ENCODE results near the gene CD79B.

The CD79B gene

GRCh38 chr17:63931981-63932561, at the start of gene CD79B:
Gene CD79B (minus strand): TSS chr17:63932331. CDS start chr17:63932261, 70 bp downstream.
- H3K4me1 ChIP-seq (ENCODE audit: control insufficient read depth in 5 of 5, insufficient read depth in 5 of 5, low read length in 5 of 5), result peaks cover 0 to 34% (median 25%) of the 10 kb centered on the region in 5 donors
- no peak within 1 kb of the TSS for H3K27ac ChIP-seq (ENCODE audit: low read depth, low read length)
- H3K9ac ChIP-seq (ENCODE audit: low read length in 5 of 5), result no peak within 1 kb of the TSS
- H3K27me3 ChIP-seq (ENCODE audit: control insufficient read depth in 5 of 5, insufficient read depth in 4 of 5, low read length in 5 of 5), result peaks cover 0 to 4% (median 0%) of the 10 kb centered on the region in 5 donors
- H3K9me3 ChIP-seq (ENCODE audit: control insufficient read depth in 5 of 5, low read length in 5 of 5), result no peaks in the 10 kb centered on the region
- H3K36me3 ChIP-seq (ENCODE audit: control insufficient read depth in 5 of 5, insufficient read depth in 5 of 5, low read length in 5 of 5), result no peaks in the 10 kb centered on the region
- peak within 1 kb of the TSS in 2 of 5 donors; percentile 17 to 40 for H3K4me3 ChIP-seq (ENCODE audit: low read depth in 1 of 5, low read length in 5 of 5)

GRCh38 chr17:63978272-63979200, 46.4 kb upstream of the CD79B start:
- Histone ChIP-seq H3K27me3 (ENCODE audit: control insufficient read depth in 5 of 5, insufficient read depth in 4 of 5, low read length in 5 of 5) (peaks cover 0 to 15% (median 6%) of the 10 kb centered on the region in 5 donors), H3K9ac (ENCODE audit: low read length in 5 of 5) (no peak overlapping the region), H3K4me1 (ENCODE audit: control insufficient read depth in 5 of 5, insufficient read depth in 5 of 5, low read length in 5 of 5) (peaks cover 0 to 81% (median 22%) of the 10 kb centered on the region in 5 donors), H3K9me3 (ENCODE audit: control insufficient read depth in 5 of 5, low read length in 5 of 5) (peaks cover 0 to 5% (median 0%) of the 10 kb centered on the region in 5 donors), H3K4me3 (ENCODE audit: low read depth in 1 of 5, low read length in 5 of 5) (no peak overlapping the region), H3K36me3 (ENCODE audit: control insufficient read depth in 5 of 5, insufficient read depth in 5 of 5, low read length in 5 of 5) (no peaks in the 10 kb centered on the region), H3K27ac (ENCODE audit: low read depth, low read length) (peak overlapping the region; percentile 37)

- no peak overlapping the region for H3K4me3 ChIP-seq (ENCODE audit: low read depth in 1 of 5, low read length in 5 of 5)
- no peak overlapping the region for H3K27ac ChIP-seq (ENCODE audit: low read depth, low read length)
- H3K27me3 ChIP-seq (ENCODE audit: control insufficient read depth in 5 of 5, insufficient read depth in 4 of 5, low read length in 5 of 5), result peaks cover 0 to 15% (median 6%) of the 10 kb centered on the region in 5 donors
- no peak overlapping the region for H3K9ac ChIP-seq (ENCODE audit: low read length in 5 of 5)
- H3K9me3 ChIP-seq (ENCODE audit: control insufficient read depth in 5 of 5, low read length in 5 of 5), result peaks cover 0 to 2% (median 0%) of the 10 kb centered on the region in 5 donors
- peaks cover 0 to 71% (median 14%) of the 10 kb centered on the region in 5 donors for H3K4me1 ChIP-seq (ENCODE audit: control insufficient read depth in 5 of 5, insufficient read depth in 5 of 5, low read length in 5 of 5)
- H3K36me3 ChIP-seq (ENCODE audit: control insufficient read depth in 5 of 5, insufficient read depth in 5 of 5, low read length in 5 of 5), result no peaks in the 10 kb centered on the region
Measured at GRCh38 chr17:63976702-63977101, 44.6 kb upstream of the CD79B start.

GRCh38 chr17:63975541-63976092, 43.5 kb upstream of the CD79B start:
- no peak overlapping the region for H3K27ac ChIP-seq (ENCODE audit: low read depth, low read length)
- H3K4me3 ChIP-seq (ENCODE audit: low read depth in 1 of 5, low read length in 5 of 5), result no peak overlapping the region
- H3K9me3 ChIP-seq (ENCODE audit: control insufficient read depth in 5 of 5, low read length in 5 of 5), result no peaks in the 10 kb centered on the region
- H3K36me3 ChIP-seq (ENCODE audit: control insufficient read depth in 5 of 5, insufficient read depth in 5 of 5, low read length in 5 of 5), result no peaks in the 10 kb centered on the region
- no peak overlapping the region for H3K9ac ChIP-seq (ENCODE audit: low read length in 5 of 5)
- peaks cover 0 to 64% (median 11%) of the 10 kb centered on the region in 5 donors for H3K4me1 ChIP-seq (ENCODE audit: control insufficient read depth in 5 of 5, insufficient read depth in 5 of 5, low read length in 5 of 5)
- H3K27me3 ChIP-seq (ENCODE audit: control insufficient read depth in 5 of 5, insufficient read depth in 4 of 5, low read length in 5 of 5), result peaks cover 0 to 15% (median 6%) of the 10 kb centered on the region in 5 donors

GRCh38 chr17:63974594-63975192, 42.6 kb upstream of the CD79B start:
- no peak overlapping the region for H3K9ac ChIP-seq (ENCODE audit: low read length in 5 of 5)
- no peaks in the 10 kb centered on the region for H3K9me3 ChIP-seq (ENCODE audit: control insufficient read depth in 5 of 5, low read length in 5 of 5)
- H3K27me3 ChIP-seq (ENCODE audit: control insufficient read depth in 5 of 5, insufficient read depth in 4 of 5, low read length in 5 of 5), result peaks cover 0 to 15% (median 6%) of the 10 kb centered on the region in 5 donors
- no peak overlapping the region for H3K4me3 ChIP-seq (ENCODE audit: low read depth in 1 of 5, low read length in 5 of 5)
- no peak overlapping the region for H3K27ac ChIP-seq (ENCODE audit: low read depth, low read length)
- peaks cover 0 to 62% (median 7%) of the 10 kb centered on the region in 5 donors for H3K4me1 ChIP-seq (ENCODE audit: control insufficient read depth in 5 of 5, insufficient read depth in 5 of 5, low read length in 5 of 5)
- no peaks in the 10 kb centered on the region for H3K36me3 ChIP-seq (ENCODE audit: control insufficient read depth in 5 of 5, insufficient read depth in 5 of 5, low read length in 5 of 5)

- H3K9me3 ChIP-seq (ENCODE audit: control insufficient read depth in 5 of 5, low read length in 5 of 5), result no peaks in the 10 kb centered on the region
- H3K27me3 ChIP-seq (ENCODE audit: control insufficient read depth in 5 of 5, insufficient read depth in 4 of 5, low read length in 5 of 5), result peaks cover 0 to 15% (median 6%) of the 10 kb centered on the region in 5 donors
- no peak overlapping the region for H3K9ac ChIP-seq (ENCODE audit: low read length in 5 of 5)
- no peaks in the 10 kb centered on the region for H3K36me3 ChIP-seq (ENCODE audit: control insufficient read depth in 5 of 5, insufficient read depth in 5 of 5, low read length in 5 of 5)
- no peak overlapping the region for H3K4me3 ChIP-seq (ENCODE audit: low read depth in 1 of 5, low read length in 5 of 5)
- peaks cover 0 to 56% (median 7%) of the 10 kb centered on the region in 5 donors for H3K4me1 ChIP-seq (ENCODE audit: control insufficient read depth in 5 of 5, insufficient read depth in 5 of 5, low read length in 5 of 5)
- no peak overlapping the region for H3K27ac ChIP-seq (ENCODE audit: low read depth, low read length)
Measured at GRCh38 chr17:63973930-63974593, 41.9 kb upstream of the CD79B start.

- Histone ChIP-seq H3K27me3 (ENCODE audit: control insufficient read depth in 5 of 5, insufficient read depth in 4 of 5, low read length in 5 of 5) (peaks cover 0 to 15% (median 6%) of the 10 kb centered on the region in 5 donors), H3K9me3 (ENCODE audit: control insufficient read depth in 5 of 5, low read length in 5 of 5) (no peaks in the 10 kb centered on the region), H3K36me3 (ENCODE audit: control insufficient read depth in 5 of 5, insufficient read depth in 5 of 5, low read length in 5 of 5) (no peaks in the 10 kb centered on the region), H3K9ac (ENCODE audit: low read length in 5 of 5) (no peak overlapping the region), H3K27ac (ENCODE audit: low read depth, low read length) (no peak overlapping the region), H3K4me1 (ENCODE audit: control insufficient read depth in 5 of 5, insufficient read depth in 5 of 5, low read length in 5 of 5) (peaks cover 0 to 48% (median 7%) of the 10 kb centered on the region in 5 donors), H3K4me3 (ENCODE audit: low read depth in 1 of 5, low read length in 5 of 5) (no peak overlapping the region)
Measured at GRCh38 chr17:63973247-63973646, 41.1 kb upstream of the CD79B start.

- Histone ChIP-seq H3K4me1 (ENCODE audit: control insufficient read depth in 5 of 5, insufficient read depth in 5 of 5, low read length in 5 of 5) (peaks cover 0 to 45% (median 7%) of the 10 kb centered on the region in 5 donors), H3K4me3 (ENCODE audit: low read depth in 1 of 5, low read length in 5 of 5) (no peak within 1 kb of the TSS), H3K9ac (ENCODE audit: low read length in 5 of 5) (no peak within 1 kb of the TSS), H3K9me3 (ENCODE audit: control insufficient read depth in 5 of 5, low read length in 5 of 5) (no peaks in the 10 kb centered on the region), H3K27ac (ENCODE audit: low read depth, low read length) (no peak within 1 kb of the TSS), H3K27me3 (ENCODE audit: control insufficient read depth in 5 of 5, insufficient read depth in 4 of 5, low read length in 5 of 5) (peaks cover 0 to 15% (median 6%) of the 10 kb centered on the region in 5 donors), H3K36me3 (ENCODE audit: control insufficient read depth in 5 of 5, insufficient read depth in 5 of 5, low read length in 5 of 5) (no peaks in the 10 kb centered on the region)
Measured at GRCh38 chr17:63972796-63973195, 40.7 kb upstream of the CD79B start, which contains the start of gene SCN4A. Gene SCN4A (minus strand): TSS chr17:63972918. CDS start chr17:63972841, 77 bp downstream.

- peaks cover 0 to 6% (median 3%) of the 10 kb centered on the region in 5 donors for H3K27me3 ChIP-seq (ENCODE audit: control insufficient read depth in 5 of 5, insufficient read depth in 4 of 5, low read length in 5 of 5)
- no peak overlapping the region for H3K4me3 ChIP-seq (ENCODE audit: low read depth in 1 of 5, low read length in 5 of 5)
- no peaks in the 10 kb centered on the region for H3K9me3 ChIP-seq (ENCODE audit: control insufficient read depth in 5 of 5, low read length in 5 of 5)
- H3K4me1 ChIP-seq (ENCODE audit: control insufficient read depth in 5 of 5, insufficient read depth in 5 of 5, low read length in 5 of 5), result peaks cover 0 to 26% (median 3%) of the 10 kb centered on the region in 5 donors
- no peak overlapping the region for H3K9ac ChIP-seq (ENCODE audit: low read length in 5 of 5)
- H3K36me3 ChIP-seq (ENCODE audit: control insufficient read depth in 5 of 5, insufficient read depth in 5 of 5, low read length in 5 of 5), result no peaks in the 10 kb centered on the region
- H3K27ac ChIP-seq (ENCODE audit: low read depth, low read length), result no peak overlapping the region
Measured at GRCh38 chr17:63969278-63969677, 37.1 kb upstream of the CD79B start.
